ENCODE data around the gene AKAP14. TPM values are rescaled to one million over a fixed set of nuclear protein-coding genes. Genes with fewer than 3 reads are reported as not detected.
A peak's percentile ranks its signal among the peaks of the same experiment; 100 is the strongest.

The AKAP14 gene
- total RNA-seq, 4 donors from 2014 or later = not detected

DNA sequence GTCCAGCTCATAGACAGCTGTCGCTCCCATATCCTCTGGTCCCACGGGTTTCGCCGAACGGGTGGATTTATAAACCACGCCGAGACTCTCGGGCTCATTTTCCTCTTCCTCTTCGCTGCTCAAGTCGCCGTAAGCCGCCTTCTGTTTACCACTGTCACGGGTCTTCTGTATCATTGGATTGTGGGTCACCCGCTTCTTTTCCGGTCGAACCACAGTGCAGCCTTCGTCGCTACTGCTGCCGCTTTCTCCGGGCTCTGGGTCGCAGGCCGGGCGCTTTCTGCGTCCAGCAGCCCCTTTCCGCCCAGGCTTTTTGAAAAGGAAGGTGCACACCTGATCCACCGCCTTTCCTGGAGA, 24.5 kb upstream of the AKAP14 start:
- Histone ChIP-seq H3K27me3 (no peaks in the 10 kb centered on the region), H3K27ac (peak overlapping the region; percentile 77 to 96 (median 87)), H3K4me3 (replicated peaks in 1 of 3) (peak overlapping the region in 2 of 3 donors; percentile 45 to 60), H3K4me1 (peaks cover 0 to 3% of the 10 kb centered on the region in 2 donors), H3K9me3 (no peaks in the 10 kb centered on the region), H3K36me3 (no peaks in the 10 kb centered on the region)
- TF ChIP-seq POLR2A (IDR thresholded peaks at IDR 0.05) = no peak
- TF ChIP-seq, protein P1, sequence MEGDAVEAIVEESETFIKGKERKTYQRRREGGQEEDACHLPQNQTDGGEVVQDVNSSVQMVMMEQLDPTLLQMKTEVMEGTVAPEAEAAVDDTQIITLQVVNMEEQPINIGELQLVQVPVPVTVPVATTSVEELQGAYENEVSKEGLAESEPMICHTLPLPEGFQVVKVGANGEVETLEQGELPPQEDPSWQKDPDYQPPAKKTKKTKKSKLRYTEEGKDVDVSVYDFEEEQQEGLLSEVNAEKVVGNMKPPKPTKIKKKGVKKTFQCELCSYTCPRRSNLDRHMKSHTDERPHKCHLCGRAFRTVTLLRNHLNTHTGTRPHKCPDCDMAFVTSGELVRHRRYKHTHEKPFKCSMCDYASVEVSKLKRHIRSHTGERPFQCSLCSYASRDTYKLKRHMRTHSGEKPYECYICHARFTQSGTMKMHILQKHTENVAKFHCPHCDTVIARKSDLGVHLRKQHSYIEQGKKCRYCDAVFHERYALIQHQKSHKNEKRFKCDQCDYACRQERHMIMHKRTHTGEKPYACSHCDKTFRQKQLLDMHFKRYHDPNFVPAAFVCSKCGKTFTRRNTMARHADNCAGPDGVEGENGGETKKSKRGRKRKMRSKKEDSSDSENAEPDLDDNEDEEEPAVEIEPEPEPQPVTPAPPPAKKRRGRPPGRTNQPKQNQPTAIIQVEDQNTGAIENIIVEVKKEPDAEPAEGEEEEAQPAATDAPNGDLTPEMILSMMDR (IDR thresholded peaks at IDR 0.05) = no peak
- intact Hi-C loops (cut with DNase I) = loop anchor here (5.0 kb wide), 1 partner anchor 79 kb away; the partner anchor contains the start of gene RPL39
- WGBS, 2 donors = 0 to 1% methylated on average over 15 to 26 of the region's 26 CpGs
- DNase-seq = no peak

DNA sequence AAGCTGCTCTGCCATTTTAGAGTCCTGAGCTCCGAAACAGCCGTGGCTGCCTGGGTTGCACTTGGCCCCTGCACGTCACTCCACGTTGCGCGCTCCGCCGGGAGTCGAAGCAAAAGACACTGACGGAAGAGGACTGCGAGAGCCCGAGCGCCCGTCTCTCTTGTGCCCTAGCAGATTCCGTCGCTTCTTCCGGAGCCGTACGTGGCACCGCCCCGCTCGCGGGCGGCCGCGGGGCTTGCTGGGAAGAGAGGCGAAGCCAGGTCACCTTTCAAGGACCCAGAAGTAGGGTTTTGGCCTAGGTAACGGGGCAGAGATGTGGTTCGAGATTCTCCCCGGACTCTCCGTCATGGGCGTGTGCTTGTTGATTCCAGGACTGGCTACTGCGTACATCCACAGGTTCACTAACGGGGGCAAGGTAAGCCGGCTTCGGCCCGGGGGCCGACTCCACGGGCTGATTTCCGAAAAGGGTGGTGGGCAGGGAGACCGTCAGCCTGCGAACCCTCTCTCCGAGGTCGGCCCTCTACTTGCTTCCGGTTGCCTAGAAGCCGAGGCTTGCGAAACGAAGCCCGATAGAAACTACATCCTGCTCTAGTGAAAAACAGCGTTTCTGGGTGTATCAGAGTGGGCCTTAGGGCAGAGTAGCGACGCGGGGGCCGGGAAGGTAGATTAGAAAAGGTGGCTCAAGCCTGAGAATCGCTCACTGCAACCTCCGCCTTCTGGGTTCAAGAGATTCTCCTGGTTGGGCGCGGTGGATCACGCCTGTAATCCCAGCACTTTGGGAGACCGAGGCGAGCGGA, 23.9 kb upstream of the AKAP14 start, which contains the start of the genes NDUFA1 and RNF113A:
NDUFA1 (plus strand) TSS at position 234 of the 797 bp plus-strand sequence; CDS start at position 314, 80 bp downstream.
RNF113A (minus strand) TSS at position 135 of the 797 bp plus-strand sequence; CDS start at position 15, 120 bp downstream.
- no peaks in the 10 kb centered on the region for H3K9me3 ChIP-seq
- peak within 1 kb of the TSS in 2 of 3 donors; percentile 45 to 73 for H3K4me3 ChIP-seq (replicated peaks in 1 of 3)
- intact Hi-C loops (cut with DNase I) = loop anchor here (5.0 kb wide), 1 partner anchor 79 kb away; the partner anchor contains the start of gene RPL39
- H3K4me1 ChIP-seq = peaks cover 0 to 3% of the 10 kb centered on the region in 2 donors
- DNase-seq = peak; percentile 84 to 87
- H3K27me3 ChIP-seq = no peaks in the 10 kb centered on the region
- TF ChIP-seq, protein P1 (IDR thresholded peaks at IDR 0.05) = no peak
- TF ChIP-seq POLR2A (IDR thresholded peaks at IDR 0.05) = peak in 1 of 2 donors; percentile 78
- peak within 1 kb of the TSS; percentile 77 to 96 (median 87) for H3K27ac ChIP-seq
- no peaks in the 10 kb centered on the region for H3K36me3 ChIP-seq
- WGBS, 2 donors = 0 to 1% methylated on average over 11 to 12 of the region's 62 CpGs

DNA sequence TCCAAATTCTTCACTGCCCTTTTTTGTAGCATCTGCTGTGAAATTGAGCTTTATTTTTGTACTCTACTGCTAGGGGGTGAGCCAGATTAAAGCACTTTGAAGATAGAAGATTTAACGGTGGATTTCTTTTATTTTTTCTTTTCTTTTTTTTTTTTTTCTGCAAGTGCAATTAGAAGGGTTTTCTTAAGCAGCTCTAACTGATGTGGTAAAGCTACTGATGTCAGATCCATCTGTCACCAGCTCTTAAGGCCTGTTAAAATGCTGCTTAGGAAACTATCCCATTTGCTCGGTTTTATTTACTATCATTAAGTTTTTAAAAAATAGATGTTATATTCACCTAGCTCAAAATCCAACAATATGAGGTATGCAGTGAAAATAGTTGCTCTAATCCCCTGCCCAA, 17.0 kb upstream of the AKAP14 start:
- no peak for DNase-seq
- Histone ChIP-seq H3K36me3 (no peaks in the 10 kb centered on the region), H3K4me1 (no peaks in the 10 kb centered on the region), H3K27ac (no peak overlapping the region), H3K4me3 (replicated peaks in 1 of 3) (no peak overlapping the region), H3K27me3 (no peaks in the 10 kb centered on the region), H3K9me3 (no peaks in the 10 kb centered on the region)
- intact Hi-C loops (cut with DNase I) = no loop called here
- TF ChIP-seq POLR2A (IDR thresholded peaks at IDR 0.05) = no peak
- TF ChIP-seq, protein P1 (IDR thresholded peaks at IDR 0.05) = no peak
- WGBS, 2 donors = 59 to 84% methylated on average over 2 of the region's 2 CpGs

DNA sequence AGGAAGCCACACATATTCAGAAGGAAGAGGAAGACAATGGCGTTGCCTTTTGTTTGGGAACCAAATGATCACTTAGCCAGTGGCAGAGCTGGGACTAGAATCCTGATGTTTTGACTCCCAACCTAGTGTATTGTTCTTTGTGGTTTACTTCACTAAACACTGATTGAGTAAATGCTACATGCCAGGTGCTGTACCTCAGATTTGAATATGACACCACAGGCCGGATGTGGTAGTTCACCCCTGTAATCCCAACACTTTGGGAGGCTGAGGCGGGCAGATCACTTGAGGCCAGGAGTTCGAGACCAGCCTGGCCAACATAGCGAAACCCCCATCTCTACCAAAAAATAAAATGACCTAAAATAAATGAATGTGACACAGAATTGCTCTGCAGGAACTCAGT, 15.6 kb upstream of the AKAP14 start:
- H3K36me3 ChIP-seq = no peaks in the 10 kb centered on the region
- WGBS, 2 donors = 88 to 90% methylated on average over 5 of the region's 5 CpGs
- H3K27me3 ChIP-seq = no peaks in the 10 kb centered on the region
- no peak for DNase-seq
- H3K9me3 ChIP-seq = no peaks in the 10 kb centered on the region
- intact Hi-C loops (cut with DNase I) = no loop called here
- TF ChIP-seq POLR2A (IDR thresholded peaks at IDR 0.05) = no peak
- TF ChIP-seq, protein P1 (IDR thresholded peaks at IDR 0.05) = no peak
- no peak overlapping the region for H3K4me3 ChIP-seq (replicated peaks in 1 of 3)
- H3K4me1 ChIP-seq = no peaks in the 10 kb centered on the region
- no peak overlapping the region for H3K27ac ChIP-seq
